Coronary artery (tissue), 2 donors: ENCODE measurements around the gene DSTYK.

Experiments
- DNase-seq: peaks from one replicate; pipeline ENCODE4 v3.0.0-alpha.2; 2017; ENCODE audit warnings: low spot score
- H3K27ac ChIP-seq, 2 donors: fragments of 200-600 bp; sonication (generic); one replicate each; pipeline ENCODE4 v1.5.1; 2016 to 2019
- H3K4me3 ChIP-seq: fragments of 200-600 bp; sonication (generic); 2 replicates; pipeline ENCODE4 v1.5.1; 2016; ENCODE audit warnings: mild to moderate bottlenecking, moderate library complexity
- CTCF ChIP-seq: fragments of 200-600 bp; sonication (generic); IDR thresholded peaks from one replicate; pipeline ENCODE4 v1.5.1; 2019; ENCODE audit warnings: antibody characterized with exemption

DSTYK gene

GRCh38 chr1:205228093-205228521 is 16.6 kb upstream of the DSTYK start:
- peak overlapping the region; percentile 33 to 83 for H3K27ac ChIP-seq
- no peak for DNase-seq
- TF ChIP-seq CTCF = no peak
- peak overlapping the region; percentile 90 for H3K4me3 ChIP-seq

GRCh38 chr1:205227584-205228013 is 16.1 kb upstream of the DSTYK start, which contains the start of gene TMCC2:
TSS of gene TMCC2 (plus strand) at chr1:205227946. CDS start at chr1:205228565, 619 bp downstream.
- DNase-seq = peak; percentile 92
- TF ChIP-seq CTCF = no peak
- Histone ChIP-seq H3K27ac (peak within 1 kb of the TSS; percentile 33 to 83), H3K4me3 (peak within 1 kb of the TSS; percentile 90)

- DNase-seq = no peak
- TF ChIP-seq CTCF = no peak
- peak overlapping the region in 1 of 2 donors; percentile 71 for H3K27ac ChIP-seq
- peak overlapping the region; percentile 90 for H3K4me3 ChIP-seq
These were observed 15.5 kb upstream of the DSTYK start for GRCh38 chr1:205226868-205227583.

- TF ChIP-seq CTCF = no peak
- Histone ChIP-seq H3K4me3 (no peak overlapping the region), H3K27ac (no peak overlapping the region)
- DNase-seq = no peak
These were observed 14.6 kb upstream of the DSTYK start for GRCh38 chr1:205225901-205226765.

GRCh38 chr1:205224736-205225135 is 13.2 kb upstream of the DSTYK start:
- H3K4me3 ChIP-seq = no peak overlapping the region
- DNase-seq = no peak
- H3K27ac ChIP-seq = no peak overlapping the region
- no peak for TF ChIP-seq CTCF

- Histone ChIP-seq H3K27ac (no peak overlapping the region), H3K4me3 (no peak overlapping the region)
- TF ChIP-seq CTCF = no peak
- DNase-seq = no peak
These were observed 8.9 kb upstream of the DSTYK start for GRCh38 chr1:205220421-205220820.
